ENCODE results near the gene MAPRE3.

Gene MAPRE3

GRCh38 chr2:26986576-26986975, 16.1 kb downstream of the MAPRE3 start:
- no peak for DNase-seq

GRCh38 chr2:26988058-26988860, 17.8 kb downstream of the MAPRE3 start:
- no peak for DNase-seq

GRCh38 chr2:26989156-26989555, 18.7 kb downstream of the MAPRE3 start:
- DNase-seq: no peak

GRCh38 chr2:26991717-26992116, 21.3 kb downstream of the MAPRE3 start:
- no peak for DNase-seq

- no peak for DNase-seq
Observed at GRCh38 chr2:26993768-26994167, 23.3 kb downstream of the MAPRE3 start.

- DNase-seq: no peak
Observed at GRCh38 chr2:26994983-26995382, 24.5 kb downstream of the MAPRE3 start.

- DNase-seq: no peak
Observed at GRCh38 chr2:26997394-26997793, 27.0 kb downstream of the MAPRE3 start.

- DNase-seq: no peak
Observed at GRCh38 chr2:26998323-26998722, 27.9 kb downstream of the MAPRE3 start.

GRCh38 chr2:27000228-27000627, 29.8 kb downstream of the MAPRE3 start:
- DNase-seq: no peak

- no peak for DNase-seq
Observed at GRCh38 chr2:27000995-27001394, 30.6 kb downstream of the MAPRE3 start.

- DNase-seq: no peak
Observed at GRCh38 chr2:27001950-27002349, 31.5 kb downstream of the MAPRE3 start.

- no peak for DNase-seq
Observed at GRCh38 chr2:27003007-27003406, 32.6 kb downstream of the MAPRE3 start.

GRCh38 chr2:27003857-27004256, 33.4 kb downstream of the MAPRE3 start:
- no peak for DNase-seq

GRCh38 chr2:27006602-27007415, 36.4 kb downstream of the MAPRE3 start:
- no peak for DNase-seq

GRCh38 chr2:27007416-27008374, 37.3 kb downstream of the MAPRE3 start:
- no peak for DNase-seq

- no peak for DNase-seq
Observed at GRCh38 chr2:27008678-27009077, 38.2 kb downstream of the MAPRE3 start.

GRCh38 chr2:27009083-27009482, 38.6 kb downstream of the MAPRE3 start:
- DNase-seq: no peak

- DNase-seq: no peak
Observed at GRCh38 chr2:27009716-27010115, 39.3 kb downstream of the MAPRE3 start.

- no peak for DNase-seq
Observed at GRCh38 chr2:27010139-27010538, 39.7 kb downstream of the MAPRE3 start.

GRCh38 chr2:27013738-27014137, 43.3 kb downstream of the MAPRE3 start:
- DNase-seq: no peak

- no peak for DNase-seq
Observed at GRCh38 chr2:27014771-27015433, 44.5 kb downstream of the MAPRE3 start.

GRCh38 chr2:27016801-27017325, 46.4 kb downstream of the MAPRE3 start:
- DNase-seq: peak; percentile 54 to 87 (median 60)
